HuH-7.5 (cell line): ENCODE measurements around the gene CDC27.
"Not testable (repeated sequence)": the region's sequence is repeated elsewhere in the genome, so short reads cannot be mapped to it uniquely, and the experiment has no call there.

Experiments
- DNase-seq: peaks from one replicate; pipeline ENCODE4 v3.0.0; 2011; ENCODE audit warnings: low spot score

The CDC27 gene

GRCh38 chr17:47134354-47134753, 54.7 kb downstream of the CDC27 start:
- DNase-seq, result not testable (repeated sequence)

- DNase-seq, result no peak
Measured at GRCh38 chr17:47131761-47132160, 57.3 kb downstream of the CDC27 start.

GRCh38 chr17:47126835-47127234, 62.3 kb downstream of the CDC27 start:
- not testable (repeated sequence) for DNase-seq

- not testable (repeated sequence) for DNase-seq
Measured at GRCh38 chr17:47123262-47123661, 65.8 kb downstream of the CDC27 start.

- DNase-seq, result no peak
Measured at GRCh38 chr17:47120521-47121095, 68.5 kb downstream of the CDC27 start.

GRCh38 chr17:47119746-47120520, 69.2 kb downstream of the CDC27 start:
- DNase-seq, result no peak

GRCh38 chr17:47117386-47117785, 71.7 kb downstream of the CDC27 start:
- DNase-seq, result no peak

GRCh38 chr17:47106130-47106529, 83.0 kb downstream of the CDC27 start:
- no peak for DNase-seq

GRCh38 chr17:47105246-47105645, 83.8 kb downstream of the CDC27 start:
- DNase-seq, result not testable (repeated sequence)

GRCh38 chr17:47102914-47103313, 86.2 kb downstream of the CDC27 start:
- DNase-seq, result no peak

GRCh38 chr17:47099987-47100711, 88.9 kb downstream of the CDC27 start:
- DNase-seq, result peak; percentile 61

GRCh38 chr17:47099451-47099986, 89.6 kb downstream of the CDC27 start:
- DNase-seq, result no peak

- no peak for DNase-seq
Measured at GRCh38 chr17:47096343-47096742, 92.8 kb downstream of the CDC27 start.

- no peak for DNase-seq
Measured at GRCh38 chr17:47095268-47095667, 93.8 kb downstream of the CDC27 start.

- no peak for DNase-seq
Measured at GRCh38 chr17:47087093-47087492, 102.0 kb downstream of the CDC27 start.

- DNase-seq, result no peak
Measured at GRCh38 chr17:47085736-47086135, 103.4 kb downstream of the CDC27 start.

GRCh38 chr17:47078801-47079200, 110.3 kb downstream of the CDC27 start:
- DNase-seq, result no peak

GRCh38 chr17:47077576-47077975, 111.5 kb downstream of the CDC27 start:
- DNase-seq, result no peak

GRCh38 chr17:47076171-47076570, 112.9 kb downstream of the CDC27 start:
- no peak for DNase-seq

- not testable (repeated sequence) for DNase-seq
Measured at GRCh38 chr17:47074361-47074760, 114.7 kb downstream of the CDC27 start.

GRCh38 chr17:47073629-47074028, 115.5 kb downstream of the CDC27 start:
- not testable (repeated sequence) for DNase-seq

- DNase-seq, result no peak
Measured at GRCh38 chr17:47072886-47073285, 116.2 kb downstream of the CDC27 start.

GRCh38 chr17:47071171-47071570, 117.9 kb downstream of the CDC27 start:
- not testable (repeated sequence) for DNase-seq
